HG02642 (cell line): Measurements from ENCODE around the gene INF2.
"Not testable (repeated sequence)": the region's sequence is repeated elsewhere in the genome, so short reads cannot be mapped to it uniquely, and the experiment has no call there.

ENCODE experiments used
- ATAC-seq: cut with Tn5 transposase; IDR thresholded peaks from one replicate; pipeline ENCODE4 v1.9.1; 2021; ENCODE audit warnings: mild to moderate bottlenecking; ENCODE audit not compliant: unreplicated experiment, poor library complexity

INF2 gene

GRCh38 chr14:104745431-104745830 is 56.0 kb downstream of the INF2 start:
- no peak for ATAC-seq

DNA sequence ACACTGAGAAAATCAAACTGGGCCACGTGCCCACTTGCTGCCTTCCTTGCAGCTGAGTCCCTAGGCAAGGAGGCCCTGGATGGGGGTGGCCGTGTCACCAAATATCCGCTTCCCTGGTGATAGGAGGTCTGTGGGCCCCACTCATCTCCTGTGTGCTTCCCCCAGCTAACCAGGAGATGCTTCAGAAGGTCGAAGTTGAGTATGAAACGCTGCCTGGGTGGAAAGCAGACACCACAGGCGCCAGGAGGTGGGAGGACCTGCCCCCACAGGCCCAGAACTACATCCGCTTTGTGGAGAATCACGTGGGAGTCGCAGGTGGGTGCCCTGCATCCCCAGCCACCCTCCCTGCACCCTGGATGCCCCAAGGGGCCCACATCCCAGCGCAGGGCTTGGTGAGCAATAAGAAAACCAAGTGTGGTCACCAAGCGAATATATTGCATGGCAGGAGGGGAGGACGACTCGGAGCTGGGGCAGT is 56.7 kb downstream of the INF2 start:
- ATAC-seq: no peak

DNA sequence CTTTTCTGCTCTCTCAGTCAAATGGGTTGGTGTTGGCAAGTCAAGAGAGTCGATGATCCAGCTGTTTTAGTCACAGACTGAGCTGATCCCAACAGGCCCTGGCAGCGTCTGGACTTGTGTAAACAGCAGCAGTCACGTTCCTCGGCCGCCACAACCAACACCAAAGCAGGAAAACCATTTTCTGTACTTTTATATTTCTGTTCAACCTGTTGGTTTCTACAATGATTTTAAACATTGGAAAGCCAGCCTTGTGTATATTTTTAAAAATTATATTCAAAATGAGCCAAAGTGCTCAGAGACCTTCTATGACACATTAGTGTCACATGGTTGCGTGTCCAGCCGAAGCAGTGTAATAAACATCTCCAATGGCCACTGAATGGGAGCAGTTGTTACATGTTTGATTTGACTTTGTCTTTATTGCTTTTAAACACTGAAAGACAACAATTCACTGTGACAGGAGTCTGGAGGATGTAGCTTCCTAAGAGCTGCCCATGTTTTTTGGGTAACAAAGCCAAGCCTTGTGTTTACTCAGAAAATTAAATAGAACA is 57.6 kb downstream of the INF2 start:
- no peak for ATAC-seq

DNA sequence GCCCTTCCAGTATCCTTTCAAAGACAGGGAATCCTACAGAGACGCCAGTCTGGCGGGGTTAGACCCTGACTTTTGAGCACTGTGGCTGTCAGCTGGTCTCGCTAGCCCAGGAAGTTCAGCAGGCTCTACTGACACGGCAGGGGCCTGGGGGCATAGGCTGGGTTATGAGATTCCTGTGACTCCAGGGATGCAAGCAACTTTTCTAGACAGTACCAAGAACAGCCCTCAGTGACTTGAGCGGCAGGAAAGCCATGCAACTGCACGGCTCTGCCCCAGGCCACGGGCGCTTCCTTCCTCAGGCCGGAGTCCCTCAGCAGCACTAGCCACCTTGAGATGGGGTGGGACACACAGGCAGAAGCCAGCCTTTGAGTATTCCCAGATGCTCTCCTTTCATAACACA is 58.5 kb downstream of the INF2 start:
- no peak for ATAC-seq

DNA sequence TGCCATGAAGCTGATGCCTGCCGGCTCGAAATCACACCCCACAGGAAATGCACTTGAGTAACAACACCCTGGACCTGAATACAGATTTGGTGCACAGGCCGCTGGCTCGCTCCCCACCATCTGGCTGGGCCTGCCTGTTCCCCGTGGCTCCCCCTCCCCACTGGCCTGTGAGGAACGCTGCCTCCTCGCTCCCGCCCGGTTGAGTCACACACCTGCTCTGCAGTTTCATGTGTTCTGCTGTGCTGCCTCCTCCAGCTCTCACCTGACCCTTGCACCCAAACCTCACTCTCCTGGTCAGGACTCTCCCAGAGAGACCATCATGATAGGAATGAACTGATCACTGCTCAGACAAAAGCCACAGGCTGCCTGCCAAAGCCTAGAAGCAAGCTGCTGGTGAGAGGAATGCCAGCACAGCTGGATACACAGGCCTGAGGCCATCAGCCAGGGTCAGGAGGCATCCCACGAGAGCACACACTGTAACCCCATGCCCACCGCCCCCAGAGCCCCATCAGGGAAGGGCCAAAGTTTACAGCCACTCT is 59.8 kb downstream of the INF2 start:
- no peak for ATAC-seq

DNA sequence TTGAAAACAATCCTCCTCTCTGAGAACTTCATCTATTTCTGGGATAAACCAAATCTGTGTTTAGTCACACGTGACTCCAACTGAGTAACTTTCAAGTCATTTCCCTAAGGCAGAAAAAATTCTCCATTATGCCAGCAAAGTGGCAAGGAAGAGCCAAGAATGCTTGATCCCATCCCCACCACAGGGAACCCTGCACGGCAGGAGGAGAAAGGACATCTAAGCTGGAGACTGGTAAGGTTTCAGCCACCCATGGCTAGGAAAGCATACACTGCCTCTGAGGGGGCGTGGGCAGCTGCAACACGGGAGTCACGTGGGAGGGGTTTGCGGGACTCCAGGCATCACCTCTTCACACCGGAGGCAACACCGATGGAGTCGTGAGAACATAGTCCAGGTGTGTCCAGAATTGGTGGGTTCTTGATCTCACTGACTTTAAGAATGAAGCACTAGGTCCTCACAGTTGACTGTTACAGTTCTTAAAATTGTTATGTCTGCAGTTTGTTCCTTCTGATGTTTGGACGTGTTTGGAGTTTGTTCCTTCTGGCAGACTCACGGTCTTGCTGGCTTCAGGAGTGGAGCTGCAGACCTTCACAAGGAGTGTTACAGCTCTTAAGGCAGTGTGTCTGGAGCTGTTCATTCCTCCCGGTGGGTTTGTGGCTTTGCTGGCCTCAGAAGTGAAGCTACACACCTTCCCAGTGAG is 60.8 kb downstream of the INF2 start:
- ATAC-seq: no peak

- ATAC-seq: not testable (repeated sequence)
These were observed 61.3 kb downstream of the INF2 start for GRCh38 chr14:104750753-104751057.

GRCh38 chr14:104751539-104752422 is 62.4 kb downstream of the INF2 start:
- ATAC-seq: no peak

- ATAC-seq: no peak
These were observed 63.0 kb downstream of the INF2 start for GRCh38 chr14:104752423-104752734.

DNA sequence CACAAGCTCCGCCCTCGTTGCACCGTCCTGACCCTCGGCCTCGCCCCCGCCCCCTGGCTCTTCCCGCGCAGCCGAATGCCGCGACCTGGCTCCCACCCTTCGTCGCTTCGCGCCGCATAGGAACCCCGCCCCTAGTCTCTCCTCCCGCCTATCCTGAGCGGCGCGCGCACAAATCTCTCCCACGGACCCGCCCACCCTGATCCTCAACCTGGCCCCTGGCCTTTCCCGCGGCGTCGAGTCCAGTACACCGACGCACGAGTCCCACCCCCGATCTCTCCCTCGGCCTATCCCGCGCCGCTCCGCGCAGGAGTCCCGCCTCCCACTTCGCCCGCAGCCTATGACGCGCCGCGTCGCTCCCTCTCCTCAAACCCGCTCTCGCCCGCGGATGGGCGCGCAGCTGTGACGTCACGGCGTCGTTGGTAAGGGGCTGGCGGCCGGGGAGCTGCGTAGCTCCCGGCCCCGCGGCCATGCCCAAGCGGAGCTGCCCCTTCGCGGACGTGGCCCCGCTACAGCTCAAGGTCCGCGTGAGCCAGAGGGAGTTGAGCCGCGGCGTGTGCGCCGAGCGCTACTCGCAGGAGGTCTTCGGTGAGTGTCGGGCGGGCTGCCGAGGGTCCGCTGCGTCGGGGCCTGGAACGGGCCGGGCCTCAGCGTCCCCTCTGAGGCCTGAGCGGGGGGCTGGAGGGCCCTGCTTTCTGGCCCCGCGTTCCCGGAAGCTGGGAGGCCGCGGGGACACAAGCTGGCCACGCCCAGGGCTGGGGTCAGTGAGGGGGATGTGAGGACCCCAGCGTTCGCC is 63.5 kb downstream of the INF2 start, which contains the start of gene SIVA1:
TSS of gene SIVA1 (plus strand) at position 413 of the 793 bp plus-strand sequence. CDS start at position 468, 55 bp downstream.
- peak; percentile 90 for ATAC-seq

- no peak for ATAC-seq
These were observed 64.3 kb downstream of the INF2 start for GRCh38 chr14:104753528-104754212.

DNA sequence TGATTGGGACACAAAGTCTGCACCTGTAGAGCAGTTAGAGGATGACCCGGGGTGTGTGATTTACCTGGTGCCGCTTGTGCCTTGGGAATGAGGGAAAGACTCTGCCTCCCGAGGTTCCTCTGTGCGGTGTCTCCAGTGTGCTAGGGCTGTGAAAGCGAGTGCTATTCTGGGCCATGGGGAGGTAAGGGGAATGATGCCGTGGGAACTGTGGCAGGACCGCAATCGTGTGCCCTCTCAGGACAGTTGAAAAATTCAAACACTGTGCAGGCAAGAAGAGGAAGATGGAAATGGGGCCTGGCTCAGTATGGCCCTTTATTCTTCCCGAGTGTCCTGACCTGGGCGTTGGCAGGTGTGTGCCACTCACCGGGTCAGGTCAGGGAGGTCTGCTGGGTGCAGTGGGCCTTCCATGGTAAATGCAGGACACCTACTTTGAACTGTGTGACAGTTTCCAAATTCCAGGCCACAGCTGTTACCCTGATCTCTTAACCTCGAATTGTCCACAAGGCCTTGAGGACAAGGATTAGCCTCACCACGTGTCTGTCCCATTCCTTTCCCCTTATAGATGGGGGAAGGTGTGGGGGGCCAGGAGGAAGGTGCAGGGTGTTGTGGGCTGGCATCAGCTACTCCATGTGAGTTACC is 64.9 kb downstream of the INF2 start:
- no peak for ATAC-seq

DNA sequence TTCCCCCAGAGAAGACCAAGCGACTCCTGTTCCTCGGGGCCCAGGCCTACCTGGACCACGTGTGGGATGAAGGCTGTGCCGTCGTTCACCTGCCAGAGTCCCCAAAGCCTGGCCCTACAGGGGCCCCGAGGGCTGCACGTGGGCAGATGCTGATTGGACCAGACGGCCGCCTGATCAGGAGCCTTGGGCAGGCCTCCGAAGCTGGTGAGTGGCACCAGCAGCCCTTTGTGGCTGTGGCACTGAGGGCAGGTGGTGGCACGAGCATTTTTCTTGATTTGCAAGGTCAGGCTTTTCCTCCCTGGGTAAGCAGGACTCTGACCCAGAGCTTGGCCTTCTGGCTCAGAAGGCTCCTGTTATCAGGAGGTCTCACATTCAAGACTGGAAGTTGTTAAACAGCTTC is 66.2 kb downstream of the INF2 start:
- ATAC-seq: no peak

- no peak for ATAC-seq
These were observed 67.2 kb downstream of the INF2 start for GRCh38 chr14:104756477-104757237.

DNA sequence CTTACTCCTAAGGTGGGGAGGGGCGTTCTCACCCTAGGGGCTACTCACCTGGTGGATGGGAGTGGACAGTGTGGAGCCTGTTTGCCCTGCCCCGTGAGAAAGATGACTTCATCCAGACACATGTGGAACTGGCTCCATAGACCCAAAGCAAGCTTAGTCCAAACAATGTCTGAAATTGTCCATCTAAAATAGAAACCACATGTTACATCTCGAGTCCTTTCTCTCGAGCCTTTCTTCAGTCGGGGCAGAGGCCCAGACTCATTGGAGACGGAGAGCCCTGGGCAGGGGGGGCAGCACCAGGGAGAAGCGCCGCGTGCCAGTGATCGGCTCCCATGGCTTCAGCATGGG is 67.8 kb downstream of the INF2 start:
- ATAC-seq: no peak

- ATAC-seq: no peak
These were observed 68.4 kb downstream of the INF2 start for GRCh38 chr14:104757681-104758392.

DNA sequence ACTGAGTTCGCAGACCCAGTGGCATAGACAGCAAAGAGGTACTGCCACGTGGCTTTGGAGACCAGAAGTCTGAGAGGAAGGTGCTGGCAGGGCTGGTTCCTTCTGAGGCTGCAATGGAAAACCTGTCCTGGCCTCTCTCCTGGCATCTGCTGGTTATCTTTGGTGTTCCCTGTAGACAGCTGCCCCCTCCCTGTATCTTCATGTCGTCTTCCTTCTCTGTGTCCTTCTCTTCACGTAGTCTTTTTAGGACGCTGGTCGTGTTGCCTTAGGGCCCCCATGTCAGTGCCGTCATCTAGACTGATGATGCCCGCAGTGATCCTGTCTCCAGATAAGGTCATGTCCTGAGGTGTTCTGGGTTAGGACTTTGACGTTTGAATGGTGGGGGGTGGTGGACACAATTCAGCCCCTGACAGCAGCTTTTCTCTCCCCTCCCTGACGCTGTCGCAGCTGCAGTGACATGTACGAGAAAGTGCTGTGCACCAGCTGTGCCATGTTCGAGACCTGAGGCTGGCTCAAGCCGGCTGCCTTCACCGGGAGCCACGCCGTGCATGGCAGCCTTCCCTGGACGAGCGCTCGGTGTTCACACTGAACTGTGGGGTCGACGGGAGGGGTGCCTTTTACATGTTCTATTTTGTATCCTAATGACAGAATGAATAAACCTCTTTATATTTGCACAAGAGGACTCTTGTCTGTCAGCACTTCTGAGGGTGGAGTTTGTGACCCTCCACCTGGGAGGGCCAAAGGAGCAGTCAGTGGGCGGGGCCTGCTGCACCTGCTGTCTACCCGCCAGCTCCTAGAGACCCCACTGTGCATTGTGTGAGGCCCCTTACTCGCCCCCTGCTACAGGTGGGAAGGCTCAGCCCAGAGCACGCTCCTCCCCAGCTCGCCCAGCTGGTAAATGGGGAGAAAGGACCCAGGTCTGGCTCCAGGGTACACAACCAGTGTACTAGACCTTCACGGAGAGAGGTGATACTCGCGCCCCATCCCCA is 69.9 kb downstream of the INF2 start:
- ATAC-seq: no peak
